Endothelial cell of umbilical vein (primary cell): ENCODE data around the gene RPS6KA4. TPM values are rescaled to one million over a fixed set of nuclear protein-coding genes. Genes with fewer than 3 reads are reported as not detected.

Source experiments
- BruUV-seq: library from RNA; stranded (reverse); fragments of 400-500 nt; replicated peaks from 2 replicates; lab custom pipeline; 2021; lab: Mats Ljungman, UMichigan
- CTCF ChIA-PET: fragments of 300-600, 350-600 bp; sonication (Branson Sonifier 250); formaldehyde crosslinking; loops from one replicate; lab custom pipeline; 2021; ENCODE audit warnings: antibody characterized with exemption, inconsistent platforms; lab: Charles Lee
- POLR2A ChIA-PET: fragments of 300-600, 350-600 bp; sonication (Branson Sonifier 250); formaldehyde crosslinking; loops from one replicate; lab custom pipeline; 2021; ENCODE audit warnings: antibody characterized with exemption, inconsistent platforms; lab: Charles Lee
- DNase-seq: peaks from one replicate; pipeline ENCODE4 v3.0.0-alpha.2; 2011; ENCODE audit warnings: low read depth, low spot score
- FAIRE-seq: peaks from 2 replicates; lab custom pipeline; 2011; peaks lifted over from hg19 to GRCh38; lab: Jason Lieb, UNC
- H2AFZ ChIP-seq: 2 replicates; pipeline ENCODE4 v1.6.0; 2012; ENCODE audit warnings: low read depth, low read length, control low read depth, inconsistent platforms
- H3K27ac ChIP-seq: 2 replicates; pipeline ENCODE4 v1.5.1; 2011; ENCODE audit warnings: low read depth, mild to moderate bottlenecking, control low read depth, low read length, moderate library complexity; ENCODE audit not compliant: insufficient read depth
- H3K27me3 ChIP-seq, 2 experiments: 2 replicates each; pipeline versions ENCODE4 v1.6.0 to v1.6.1; 2011; ENCODE audit warnings: low read length in 2 of 2, mixed read lengths in 1 of 2; ENCODE audit not compliant: control insufficient read depth in 2 of 2, insufficient read depth in 2 of 2
- H3K36me3 ChIP-seq, 2 experiments: 2 replicates in 1 of 2; 3 replicates in 1 of 2; pipeline ENCODE4 v1.5.1; 2011; ENCODE audit warnings: low read length in 2 of 2, mild to moderate bottlenecking in 1 of 2, moderate library complexity in 1 of 2; ENCODE audit not compliant: control insufficient read depth in 2 of 2, insufficient read depth in 2 of 2; ENCODE audit errors: extremely low read depth in 1 of 2
- H3K4me1 ChIP-seq: 3 replicates; pipeline ENCODE4 v1.5.1; 2011; ENCODE audit warnings: mild to moderate bottlenecking, low read length; ENCODE audit not compliant: control insufficient read depth, insufficient read depth; ENCODE audit errors: extremely low read depth
- H3K4me2 ChIP-seq: 2 replicates; pipeline ENCODE4 v1.6.1; 2011; ENCODE audit warnings: low read length, control low read depth, mixed read lengths; ENCODE audit not compliant: insufficient read depth
- H3K4me3 ChIP-seq, 3 experiments: fragments of 200-600 bp in 1 of 3; sonication (generic), shearing (Covaris generic) in 1 of 3; replicated peaks in 1 of 3; 2 replicates each; pipeline ENCODE4 v1.5.1; 2011 to 2016; ENCODE audit warnings: control low read depth in 3 of 3, low read length in 3 of 3, mild to moderate bottlenecking in 2 of 3, inconsistent platforms in 1 of 3, low read depth in 1 of 3, moderate library complexity in 1 of 3; ENCODE audit not compliant: insufficient read depth in 1 of 3
- H3K79me2 ChIP-seq: 2 replicates; pipeline ENCODE4 v1.6.0; 2012; ENCODE audit warnings: low read length, inconsistent platforms; ENCODE audit not compliant: control insufficient read depth, insufficient read depth
- H3K9ac ChIP-seq: replicated peaks from 2 replicates; pipeline ENCODE3; 2011; ENCODE audit warnings: low read length, control low read depth; ENCODE audit not compliant: insufficient read depth; ENCODE audit errors: extremely low read depth
- H3K9me1 ChIP-seq: replicated peaks from 3 replicates; pipeline ENCODE4 v1.6.0; 2011; ENCODE audit warnings: mild to moderate bottlenecking, low read length; ENCODE audit not compliant: control insufficient read depth, insufficient read depth; ENCODE audit errors: extremely low read depth
- H3K9me3 ChIP-seq: replicated peaks from 2 replicates; pipeline ENCODE4 v1.5.1; 2012; ENCODE audit warnings: low read length, inconsistent platforms; ENCODE audit not compliant: control insufficient read depth, insufficient read depth
- H4K20me1 ChIP-seq: replicated peaks from 2 replicates; pipeline ENCODE3; 2011; ENCODE audit warnings: mild to moderate bottlenecking, low read length; ENCODE audit not compliant: control insufficient read depth, insufficient read depth; ENCODE audit errors: extremely low read depth
- CTCF ChIP-seq, 2 donors: IDR thresholded peaks; 1 replicate in 1 of 2; 2 replicates in 1 of 2; pipeline ENCODE4 v1.5.1; 2011; ENCODE audit warnings: low read length in 2 of 2, mild to moderate bottlenecking in 2 of 2, moderate library complexity in 2 of 2, control low read depth in 1 of 2, inconsistent platforms in 1 of 2, low read depth in 1 of 2; ENCODE audit not compliant: insufficient read depth in 1 of 2; ENCODE audit errors: extremely low read depth in 1 of 2
- EZH2 ChIP-seq: IDR thresholded peaks from 2 replicates; pipeline ENCODE4 v1.6.1; 2012; ENCODE audit warnings: borderline replicate concordance, low read depth, mild to moderate bottlenecking, moderate library complexity, low read length, inconsistent platforms; ENCODE audit not compliant: severe bottlenecking
- FOS ChIP-seq: IDR thresholded peaks from 2 replicates; pipeline ENCODE4 v1.6.1; 2011; ENCODE audit warnings: mild to moderate bottlenecking, low read length, moderate library complexity, borderline replicate concordance; ENCODE audit not compliant: insufficient read depth
- GATA2 ChIP-seq: IDR thresholded peaks from 2 replicates; pipeline ENCODE4 v1.7.0; 2011; ENCODE audit warnings: low read depth, mild to moderate bottlenecking, moderate library complexity, mixed read lengths, low read length; ENCODE audit not compliant: insufficient read length, insufficient read depth
- JUN ChIP-seq: IDR thresholded peaks from 2 replicates; pipeline ENCODE4 v1.6.1; 2011; ENCODE audit warnings: borderline replicate concordance, low read depth; ENCODE audit not compliant: insufficient read length, insufficient read depth
- MAX ChIP-seq: IDR thresholded peaks from 2 replicates; pipeline ENCODE4 v1.6.1; 2011; ENCODE audit not compliant: insufficient read depth, insufficient read length
- MYC ChIP-seq: IDR thresholded peaks from one replicate; pipeline ENCODE4 v1.6.1; 2011; ENCODE audit warnings: mild to moderate bottlenecking, low read depth, low read length
- POLR2A ChIP-seq: IDR thresholded peaks from 2 replicates; pipeline ENCODE4 v1.6.1; 2012; ENCODE audit warnings: low read depth, mild to moderate bottlenecking, control low read depth, low read length
- POLR2AphosphoS5 ChIP-seq: IDR thresholded peaks from 2 replicates; pipeline ENCODE4 v1.6.1; 2012; ENCODE audit warnings: low read depth, mild to moderate bottlenecking, control low read depth, low read length, moderate library complexity; ENCODE audit not compliant: insufficient read depth
- dilution Hi-C: fragments of 300-500 bp; cut with MboI; formaldehyde crosslinking; loops from one replicate; pipeline ENCODE4 v1.15.0; 2019; ENCODE audit warnings: low sequenced_read_pairs; ENCODE audit not compliant: extremely low pct_ligation_motif_present
- intact Hi-C: fragments of 100-400 bp; cut with micrococcal nuclease; formaldehyde crosslinking; loops from one replicate; pipeline ENCODE4 v1.10.0; 2022
- polyA plus RNA-seq, 4 experiments: library from polyadenylated mRNA; depleted of rRNA in 3 of 4; stranded (reverse) in 3 of 4; unstranded in 1 of 4; fragments of >200 nt; gene quantifications; 2 replicates each; pipeline versions ENCODE4 v1.2.1 to v1.2.3, GENCODE V29; 2011 to 2012; ENCODE audit warnings: missing spikeins in 1 of 4
- total RNA-seq: library from RNA; stranded (reverse); gene quantifications from 2 replicates; pipeline ENCODE4 v1.2.3, GENCODE V29; 2021

Gene RPS6KA4
- total and polyA plus RNA-seq, 2 donors (not counting 3 experiments of a cell fraction or from before 2014, with no cell fraction given), result 26.5 to 44.1 TPM

- Histone ChIP-seq H3K4me3 (no peak overlapping the region), H3K4me2 (no peak overlapping the region), H4K20me1 (no peaks in the 10 kb centered on the region), H3K27me3 (no peaks in the 10 kb centered on the region), H3K27ac (no peak overlapping the region), H3K79me2 (no peaks in the 10 kb centered on the region), H3K9me1 (no peaks in the 10 kb centered on the region), H3K36me3 (no peaks in the 10 kb centered on the region), H3K9ac (no peak overlapping the region), H2AFZ (no peak overlapping the region), H3K9me3 (no peaks in the 10 kb centered on the region), H3K4me1 (no peaks in the 10 kb centered on the region)
- peak; percentile 12 for FAIRE-seq
- intact Hi-C loops (no loop called here), dilution Hi-C loops (no loop called here)
- DNase-seq, result no peak
- CTCF ChIA-PET, result interaction anchor here (1.0 to 1.8 kb wide), 2 partner anchors 17 to 20 kb away, joined by 4 read pairs; partner anchors contain the start of gene TRMT112
- POLR2A ChIA-PET, result no interaction called here
- TF ChIP-seq JUN (no peak), EZH2 (no peak), GATA2 (no peak), FOS (no peak), POLR2A (no peak), CTCF (IDR thresholded peaks at IDR 0.05; ENCODE audit: extremely low read depth in 1 of 2, insufficient read depth in 1 of 2, low read depth in 1 of 2, low read length in 2 of 2) (no peak), POLR2AphosphoS5 (no peak), MAX (no peak), MYC (no peak)
- no TSS peak for BruUV-seq
Observed at GRCh38 chr11:64337538-64338249, 21.3 kb upstream of the RPS6KA4 start.
